HepG2 (cell line): ENCODE results near the gene STAP2. TPM values are rescaled to one million over a fixed set of nuclear protein-coding genes. Genes with fewer than 3 reads are reported as not detected.
A peak's percentile ranks its signal among the peaks of the same experiment; 100 is the strongest.

ENCODE experiments used
- ATAC-seq: fragments of 200-7000 bp; cut with Tn5 transposase; 3 replicates; pipeline ENCODE4 v1.9.1; 2020; ENCODE audit warnings: mild to moderate bottlenecking, moderate library complexity
- BruUV-seq: library from RNA; stranded (reverse); fragments of 400-500 nt; replicated peaks from 2 replicates; lab custom pipeline; 2021; lab: Mats Ljungman, UMichigan
- CTCF ChIA-PET: fragments of 300-600 bp; formaldehyde crosslinking; extraction: SDS; loops from one replicate; lab custom pipeline; 2021; ENCODE audit warnings: low total read pairs, inconsistent platforms, low intra/inter-chr PET ratio; lab: Yijun Ruan, JAX
- POLR2A ChIA-PET: fragments of 350-600 bp; sonication (Branson Sonifier 250); formaldehyde crosslinking; loops from one replicate; lab custom pipeline; 2020; ENCODE audit warnings: antibody characterized with exemption, inconsistent platforms; lab: Yijun Ruan, JAX
- DNase-seq: peaks from one replicate; pipeline ENCODE4 v3.0.0-alpha.2; 2015; ENCODE audit warnings: low spot score
- FAIRE-seq: peaks from 3 replicates; lab custom pipeline; 2011; peaks lifted over from hg19 to GRCh38; lab: Jason Lieb, UNC
- H2AFZ ChIP-seq: one replicate; pipeline ENCODE4 v1.6.1; 2011; ENCODE audit warnings: low read length, inconsistent platforms
- H3K27ac ChIP-seq: fragments of 300-600 bp; 3 replicates; pipeline ENCODE4 v1.8.0; 2011; ENCODE audit warnings: mixed run types, mild to moderate bottlenecking, mixed read lengths, low read length, inconsistent platforms; ENCODE audit not compliant: insufficient read depth; ENCODE audit errors: extremely low read length
- H3K27me3 ChIP-seq, 2 experiments: fragments of 200-600 bp in 1 of 2; 2 replicates in 1 of 2; 3 replicates in 1 of 2; pipeline versions ENCODE4 v1.6.0 to v1.8.0; 2011; ENCODE audit warnings: low read length in 2 of 2, mild to moderate bottlenecking in 2 of 2, moderate library complexity in 2 of 2, inconsistent platforms in 1 of 2; ENCODE audit not compliant: insufficient read depth in 2 of 2, control insufficient read depth in 1 of 2
- H3K36me3 ChIP-seq, 2 experiments: fragments of 200-600 bp in 1 of 2; replicated peaks in 1 of 2; 2 replicates in 1 of 2; 3 replicates in 1 of 2; pipeline versions ENCODE4 v1.5.1 to v1.8.0; 2011; ENCODE audit warnings: low read length in 2 of 2, inconsistent platforms in 1 of 2; ENCODE audit not compliant: insufficient read depth in 2 of 2, control insufficient read depth in 1 of 2
- H3K4me1 ChIP-seq: 2 replicates; pipeline ENCODE4 v1.5.1; 2012; ENCODE audit warnings: low read length, inconsistent platforms; ENCODE audit not compliant: insufficient read depth
- H3K4me2 ChIP-seq: 2 replicates; pipeline ENCODE4 v1.6.0; 2011; ENCODE audit warnings: low read depth, low read length, inconsistent platforms
- H3K4me3 ChIP-seq, 3 experiments: fragments of 200-600 bp in 1 of 3; sonication (generic), shearing (Covaris generic) in 1 of 3; replicated peaks in 1 of 3; 2 replicates each; pipeline ENCODE4 v1.5.1; 2011 to 2016; ENCODE audit warnings: low read length in 3 of 3, inconsistent platforms in 2 of 3, low read depth in 2 of 3, mild to moderate bottlenecking in 2 of 3, control low read depth in 1 of 3, mixed read lengths in 1 of 3; ENCODE audit not compliant: insufficient read depth in 1 of 3
- H3K79me2 ChIP-seq: one replicate; pipeline ENCODE4 v1.6.1; 2011; ENCODE audit warnings: low read length, inconsistent platforms; ENCODE audit not compliant: insufficient read depth
- H3K9ac ChIP-seq: 2 replicates; pipeline ENCODE4 v1.6.0; 2011; ENCODE audit warnings: mild to moderate bottlenecking, low read depth, low read length, inconsistent platforms; ENCODE audit not compliant: insufficient read depth
- H3K9me3 ChIP-seq: 2 replicates; pipeline ENCODE4 v1.5.1; 2012; ENCODE audit warnings: mild to moderate bottlenecking, low read length
- H4K20me1 ChIP-seq: 2 replicates; pipeline ENCODE4 v1.6.0; 2011; ENCODE audit warnings: inconsistent platforms, mild to moderate bottlenecking, low read length, moderate library complexity; ENCODE audit not compliant: insufficient read depth
- ATAD3A ChIP-seq: sonication (generic); formaldehyde crosslinking; IDR thresholded peaks from 2 replicates; pipeline ENCODE4 v1.4.0; 2020; ENCODE audit warnings: missing genetic modification reagents
- HMGA1 ChIP-seq: sonication (generic); formaldehyde crosslinking; conservative IDR thresholded peaks from 2 replicates; pipeline ENCODE4 v1.4.0; 2020; ENCODE audit warnings: missing genetic modification reagents
- PITX1 ChIP-seq: sonication (generic); formaldehyde crosslinking; IDR thresholded peaks from 2 replicates; pipeline ENCODE4 v1.5.1; 2020; ENCODE audit warnings: mild to moderate bottlenecking, missing genetic modification reagents
- POLR2A ChIP-seq, 2 experiments: IDR thresholded peaks; 2 replicates each; pipeline ENCODE4 v1.6.1; 2011; ENCODE audit warnings: low read depth in 2 of 2, low read length in 2 of 2, mild to moderate bottlenecking in 1 of 2, moderate library complexity in 1 of 2; ENCODE audit not compliant: insufficient read depth in 1 of 2
- POLR2G ChIP-seq: fragments of 200-400 bp; formaldehyde crosslinking; IDR thresholded peaks from 2 replicates; pipeline ENCODE4 v1.6.1; 2018; ENCODE audit warnings: mild to moderate bottlenecking, low read depth, low read length, moderate library complexity
- SMAD9 ChIP-seq: sonication (generic); formaldehyde crosslinking; IDR thresholded peaks from 2 replicates; pipeline ENCODE4 v1.5.1; 2020; ENCODE audit warnings: mild to moderate bottlenecking, missing genetic modification reagents
- ZNF3 ChIP-seq: IDR thresholded peaks from 2 replicates; pipeline ENCODE4 v1.7.0; 2017; ENCODE audit warnings: inconsistent platforms
- ZNF44 ChIP-seq: sonication (generic); formaldehyde crosslinking; IDR thresholded peaks from 2 replicates; pipeline ENCODE4 v1.5.1; 2020; ENCODE audit warnings: mild to moderate bottlenecking, missing genetic modification reagents
- ZNF552 ChIP-seq: sonication (generic); formaldehyde crosslinking; IDR thresholded peaks from 2 replicates; pipeline ENCODE4 v1.9.0; 2022; ENCODE audit warnings: missing genetic modification reagents, mild to moderate bottlenecking, borderline replicate concordance
- ZNF709 ChIP-seq: sonication (generic); formaldehyde crosslinking; IDR thresholded peaks from 2 replicates; pipeline ENCODE4 v1.5.0; 2020; ENCODE audit warnings: mild to moderate bottlenecking, missing genetic modification reagents
- ZNF780A ChIP-seq: sonication (generic); formaldehyde crosslinking; IDR thresholded peaks from 2 replicates; pipeline ENCODE4 v1.8.0; 2022; ENCODE audit warnings: mild to moderate bottlenecking, missing genetic modification reagents, moderate library complexity
- WGBS: methylation state at CpG from one replicate; pipeline ENCODE4 v1.1.6; 2017; ENCODE audit warnings: low lambda C conversion rate; 5-methylcytosine and 5-hydroxymethylcytosine counted together
- in situ Hi-C: cut with HindIII; loops from 2 replicates; pipeline ENCODE4 v1.10.0; 2017; ENCODE audit warnings: low pct_unique_long_range_greater_than_20kb; ENCODE audit not compliant: extremely low pct_ligation_motif_present
- intact Hi-C: fragments of 100-400 bp; cut with micrococcal nuclease; formaldehyde crosslinking; loops from one replicate; pipeline ENCODE4 v1.10.0; 2022; ENCODE audit not compliant: unreplicated experiment
- polyA plus RNA-seq, 8 experiments: library from polyadenylated mRNA; depleted of rRNA in 3 of 8; stranded (reverse) in 7 of 8; unstranded in 1 of 8; fragments of >200 nt; fragmentation: Illumina TruSeq in 4 of 8; extraction: Trizol in 4 of 8; gene quantifications; 2 replicates each; pipeline versions ENCODE4 v1.2.1 to v1.2.3, GENCODE V29; 2011 to 2016; ENCODE audit warnings: low read depth in 4 of 8, missing spikeins in 1 of 8, mixed read lengths in 1 of 8; ENCODE audit not compliant: insufficient read depth in 1 of 8
- total RNA-seq, 5 experiments: library from RNA; depleted of rRNA; stranded (reverse); fragments of >200 nt; fragmentation: Illumina TruSeq; extraction: Trizol; gene quantifications; 2 replicates each; pipeline ENCODE4 v1.2.3, GENCODE V29; 2016; ENCODE audit warnings: low read depth in 1 of 5
- TF ChIP-seq, protein P1 (sequence below): sonication (generic); formaldehyde crosslinking; IDR thresholded peaks from 2 replicates; pipeline ENCODE4 v1.4.0; 2020; ENCODE audit warnings: missing genetic modification reagents, mild to moderate bottlenecking, borderline replicate concordance
- TF ChIP-seq, protein P2 (sequence below): IDR thresholded peaks from 2 replicates; pipeline ENCODE4 v1.6.1; 2016; ENCODE audit warnings: mild to moderate bottlenecking
- TF ChIP-seq, protein P3 (sequence below), 2 experiments: sonication (generic) in 1 of 2; formaldehyde crosslinking in 1 of 2; IDR thresholded peaks; 2 replicates each; pipeline versions ENCODE4 v1.4.0 to v1.6.1; 2018 to 2020; ENCODE audit warnings: missing genetic modification reagents in 2 of 2, borderline replicate concordance in 1 of 2, low read depth in 1 of 2, mild to moderate bottlenecking in 1 of 2, missing biosample characterization in 1 of 2

The STAP2 gene
- total and polyA plus RNA-seq, 2 of the 13 experiments (the other 11 are each of a cell fraction or from before 2014, with no cell fraction given) = 39.0 to 43.7 TPM

DNA sequence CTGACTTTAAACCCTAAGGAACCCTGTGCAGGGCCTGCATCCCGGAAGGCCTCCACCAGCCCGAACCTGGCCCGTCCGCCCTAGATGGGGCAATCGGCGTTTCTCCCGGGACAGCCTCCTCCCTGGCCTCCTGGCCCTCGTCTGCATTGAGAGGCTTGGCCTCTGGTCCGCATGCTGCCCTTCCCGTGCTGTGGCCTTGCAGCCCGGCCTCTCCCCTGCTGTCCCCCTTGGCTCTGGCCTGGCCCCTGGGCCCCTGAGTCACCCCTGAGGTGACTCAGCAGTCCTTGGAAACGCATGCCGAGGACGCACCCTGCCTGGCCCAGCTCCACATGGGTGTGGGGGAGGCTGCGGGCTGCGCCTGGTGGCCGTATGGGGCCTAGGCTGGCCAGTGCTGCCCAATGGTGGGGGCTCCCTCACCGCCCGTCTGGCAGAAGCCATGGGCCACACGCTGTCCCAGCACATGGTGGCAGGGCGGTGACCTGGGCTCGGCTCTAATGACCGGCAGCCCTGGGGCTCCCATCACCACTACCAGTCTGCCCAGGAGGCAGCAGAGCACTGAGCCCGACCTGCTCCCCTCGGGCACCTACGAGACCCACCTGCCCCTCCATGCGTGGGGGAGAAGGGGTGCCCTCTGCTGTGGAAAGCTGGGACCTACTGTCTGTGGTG is 36.0 kb upstream of the STAP2 start (continued):
- TF ChIP-seq ZNF3 (CRISPR knock-in tag) = peak; percentile 29; the same call in 1 of the 2 replicates

DNA sequence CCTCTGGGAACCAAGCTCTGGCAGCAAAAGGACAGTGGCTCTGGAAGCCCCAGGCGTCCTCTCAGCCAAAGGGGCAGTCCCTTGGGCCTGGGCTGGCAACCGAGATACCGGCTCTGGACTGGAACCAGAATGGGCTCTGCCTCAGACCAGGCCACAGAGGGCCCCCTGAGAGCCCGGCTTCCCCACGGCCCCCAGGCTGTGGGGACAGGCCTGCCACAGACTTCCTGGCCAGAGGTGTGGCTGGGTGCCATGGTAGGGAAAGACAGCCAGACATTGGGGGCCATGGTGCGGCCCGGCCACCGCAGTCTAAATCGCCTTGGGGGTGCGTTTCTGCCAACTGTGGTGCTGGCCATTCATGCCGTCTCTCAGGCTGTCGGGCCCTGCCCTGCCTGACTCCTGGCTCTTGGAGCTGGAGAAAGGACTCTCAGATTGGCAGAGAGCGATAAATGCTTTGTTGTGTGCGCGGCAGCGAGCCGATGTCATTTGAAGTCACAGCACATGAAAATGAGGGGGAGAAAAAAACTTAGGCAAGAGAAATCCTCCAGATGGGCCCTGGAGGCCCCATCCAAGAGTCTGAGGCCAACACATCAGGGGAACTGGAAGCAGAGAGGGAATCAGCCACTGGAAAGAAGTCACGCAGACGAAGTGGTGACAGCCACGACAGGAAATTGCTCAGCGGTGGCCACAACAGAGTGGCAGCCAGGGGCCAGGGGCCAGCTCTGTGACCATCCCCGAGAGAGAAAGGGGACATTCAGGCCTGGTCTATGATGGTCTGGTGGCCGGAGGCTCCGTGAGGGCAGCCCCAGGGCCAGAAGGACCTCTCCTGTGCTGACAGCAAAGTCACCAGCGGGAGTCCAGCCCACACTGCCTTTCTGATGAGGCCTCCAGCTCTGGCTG is 35.2 kb upstream of the STAP2 start:
- CTCF ChIA-PET = interaction anchor here (3.1 kb wide), 1 partner anchor 27 kb away, joined by 27 read pairs; the partner anchor contains the start of genes CHAF1A and SH3GL1
- FAIRE-seq = no peak
- Histone ChIP-seq H3K27me3 (no peaks in the 10 kb centered on the region), H2AFZ (no peak overlapping the region), H3K9me3 (no peaks in the 10 kb centered on the region), H3K9ac (peak overlapping the region; percentile 74), H3K4me2 (peak overlapping the region; percentile 64; the same call in 1 of the 2 replicates), H3K27ac (peak overlapping the region; percentile 84), H3K79me2 (peaks cover 64% of the 10 kb centered on the region), H3K4me1 (peaks cover 42% of the 10 kb centered on the region), H4K20me1 (peaks cover 2% of the 10 kb centered on the region; the same call in 1 of the 2 replicates), H3K36me3 (peaks cover 7 to 23% of the 10 kb centered on the region in 2 experiments; a peak in 4 of 5 replicates), H3K4me3 (no peak overlapping the region)
- POLR2A ChIA-PET = interaction anchor here (1.1 to 4.8 kb wide), 12 partner anchors 11 to 127 kb away, joined by 3 to 64 read pairs (median 10); partner anchors contain the start of genes CHAF1A, MPND and YJU2
- BruUV-seq = TSS peak; percentile 50
- ATAC-seq = no peak
- 95% methylated on average over 18 of the region's 25 CpGs for WGBS
- intact Hi-C loops = no loop called here
- in situ Hi-C loops = no loop called here
- DNase-seq = no peak
- TF ChIP-seq PITX1 = no peak
- no peak for TF ChIP-seq HMGA1 (CRISPR knock-in tag)
- TF ChIP-seq SMAD9 (CRISPR knock-in tag) = no peak
- TF ChIP-seq ZNF780A = no peak
- no peak for TF ChIP-seq ATAD3A (CRISPR knock-in tag)
- TF ChIP-seq, protein P1, sequence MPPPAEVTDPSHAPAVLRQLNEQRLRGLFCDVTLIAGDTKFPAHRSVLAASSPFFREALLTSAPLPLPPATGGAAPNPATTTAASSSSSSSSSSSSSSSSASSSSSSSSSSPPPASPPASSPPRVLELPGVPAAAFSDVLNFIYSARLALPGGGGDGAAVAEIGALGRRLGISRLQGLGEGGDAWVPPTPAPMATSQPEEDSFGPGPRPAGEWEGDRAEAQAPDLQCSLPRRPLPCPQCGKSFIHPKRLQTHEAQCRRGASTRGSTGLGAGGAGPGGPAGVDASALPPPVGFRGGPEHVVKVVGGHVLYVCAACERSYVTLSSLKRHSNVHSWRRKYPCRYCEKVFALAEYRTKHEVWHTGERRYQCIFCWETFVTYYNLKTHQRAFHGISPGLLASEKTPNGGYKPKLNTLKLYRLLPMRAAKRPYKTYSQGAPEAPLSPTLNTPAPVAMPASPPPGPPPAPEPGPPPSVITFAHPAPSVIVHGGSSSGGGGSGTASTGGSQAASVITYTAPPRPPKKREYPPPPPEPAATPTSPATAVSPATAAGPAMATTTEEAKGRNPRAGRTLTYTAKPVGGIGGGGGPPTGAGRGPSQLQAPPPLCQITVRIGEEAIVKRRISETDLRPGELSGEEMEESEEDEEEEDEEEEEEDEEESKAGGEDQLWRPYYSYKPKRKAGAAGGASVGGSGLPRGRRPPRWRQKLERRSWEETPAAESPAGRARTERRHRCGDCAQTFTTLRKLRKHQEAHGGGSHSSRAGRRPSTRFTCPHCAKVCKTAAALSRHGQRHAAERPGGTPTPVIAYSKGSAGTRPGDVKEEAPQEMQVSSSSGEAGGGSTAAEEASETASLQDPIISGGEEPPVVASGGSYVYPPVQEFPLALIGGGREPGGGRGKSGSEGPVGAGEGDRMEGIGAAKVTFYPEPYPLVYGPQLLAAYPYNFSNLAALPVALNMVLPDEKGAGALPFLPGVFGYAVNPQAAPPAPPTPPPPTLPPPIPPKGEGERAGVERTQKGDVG (CRISPR knock-in tag) = no peak
- TF ChIP-seq POLR2A (IDR thresholded peaks at IDR 0.05; ENCODE audit: insufficient read depth in 1 of 2, low read depth in 2 of 2, low read length in 2 of 2) = 0 out of 4 replicates have a peak, but pooled peaks of 1 of the 2 experiments have one; percentile 0
- no peak for TF ChIP-seq ZNF709 (CRISPR knock-in tag)
- no peak for TF ChIP-seq ZNF44
- TF ChIP-seq ZNF552 (CRISPR knock-in tag) = no peak
- no peak for TF ChIP-seq POLR2G
- TF ChIP-seq, protein P2, sequence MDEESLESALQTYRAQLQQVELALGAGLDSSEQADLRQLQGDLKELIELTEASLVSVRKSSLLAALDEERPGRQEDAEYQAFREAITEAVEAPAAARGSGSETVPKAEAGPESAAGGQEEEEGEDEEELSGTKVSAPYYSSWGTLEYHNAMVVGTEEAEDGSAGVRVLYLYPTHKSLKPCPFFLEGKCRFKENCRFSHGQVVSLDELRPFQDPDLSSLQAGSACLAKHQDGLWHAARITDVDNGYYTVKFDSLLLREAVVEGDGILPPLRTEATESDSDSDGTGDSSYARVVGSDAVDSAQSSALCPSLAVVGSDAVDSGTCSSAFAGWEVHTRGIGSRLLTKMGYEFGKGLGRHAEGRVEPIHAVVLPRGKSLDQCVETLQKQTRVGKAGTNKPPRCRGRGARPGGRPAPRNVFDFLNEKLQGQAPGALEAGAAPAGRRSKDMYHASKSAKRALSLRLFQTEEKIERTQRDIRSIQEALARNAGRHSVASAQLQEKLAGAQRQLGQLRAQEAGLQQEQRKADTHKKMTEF (CRISPR knock-in tag) = no peak
- TF ChIP-seq, protein P3, sequence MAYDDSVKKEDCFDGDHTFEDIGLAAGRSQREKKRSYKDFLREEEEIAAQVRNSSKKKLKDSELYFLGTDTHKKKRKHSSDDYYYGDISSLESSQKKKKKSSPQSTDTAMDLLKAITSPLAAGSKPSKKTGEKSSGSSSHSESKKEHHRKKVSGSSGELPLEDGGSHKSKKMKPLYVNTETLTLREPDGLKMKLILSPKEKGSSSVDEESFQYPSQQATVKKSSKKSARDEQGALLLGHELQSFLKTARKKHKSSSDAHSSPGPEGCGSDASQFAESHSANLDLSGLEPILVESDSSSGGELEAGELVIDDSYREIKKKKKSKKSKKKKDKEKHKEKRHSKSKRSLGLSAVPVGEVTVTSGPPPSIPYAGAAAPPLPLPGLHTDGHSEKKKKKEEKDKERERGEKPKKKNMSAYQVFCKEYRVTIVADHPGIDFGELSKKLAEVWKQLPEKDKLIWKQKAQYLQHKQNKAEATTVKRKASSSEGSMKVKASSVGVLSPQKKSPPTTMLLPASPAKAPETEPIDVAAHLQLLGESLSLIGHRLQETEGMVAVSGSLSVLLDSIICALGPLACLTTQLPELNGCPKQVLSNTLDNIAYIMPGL (CRISPR knock-in tag; IDR thresholded peaks at IDR 0.05; ENCODE audit: borderline replicate concordance in 1 of 2, low read depth in 1 of 2) = no peak
